Suppressor macrophage (primary cell): ENCODE measurements around the gene RHCE.
A peak's percentile ranks its signal among the peaks of the same experiment; 100 is the strongest.
"Not testable (repeated sequence)": the region's sequence is repeated elsewhere in the genome, so short reads cannot be mapped to it uniquely, and the experiment has no call there.

Experiments used
- DNase-seq, 4 experiments: peaks; one replicate each; pipeline ENCODE4 v3.0.0-alpha.2; 2020 to 2022
- total RNA-seq, 17 experiments: gene quantifications; one replicate each; lab custom pipeline; 2026; ENCODE audit warnings: mixed read lengths in 6 of 17, inconsistent platforms in 3 of 17; lab: John Stamatoyannopoulos, UW

The RHCE gene
- 0 to 2.4 (median 0.14) reads per million in 17 experiments for total RNA-seq

DNA sequence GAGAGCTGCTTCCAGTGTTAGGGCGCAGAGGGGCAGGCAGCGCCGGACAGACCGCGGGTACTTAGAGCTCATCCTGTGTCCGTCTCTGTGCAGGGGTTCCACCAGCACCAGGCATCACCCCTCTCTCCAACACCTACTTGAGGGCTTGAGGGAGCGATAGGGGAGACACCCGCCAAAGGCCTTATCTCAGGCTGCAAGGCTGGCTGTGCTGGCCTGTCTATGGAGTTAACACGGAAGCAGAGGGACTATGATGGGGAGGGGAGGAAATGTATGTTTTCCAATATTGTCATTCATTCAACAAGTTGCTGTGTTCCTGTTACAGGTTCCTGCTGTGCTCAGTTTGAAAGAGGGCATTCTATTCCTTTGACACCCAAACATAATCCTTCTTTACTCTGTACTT is at the start of gene RHCE:
Gene RHCE, minus strand, starts transcription at position 111 of the 400 bp plus-strand sequence. Its CDS starts 39 bp downstream, at position 72.
- not testable (repeated sequence) for DNase-seq

DNA sequence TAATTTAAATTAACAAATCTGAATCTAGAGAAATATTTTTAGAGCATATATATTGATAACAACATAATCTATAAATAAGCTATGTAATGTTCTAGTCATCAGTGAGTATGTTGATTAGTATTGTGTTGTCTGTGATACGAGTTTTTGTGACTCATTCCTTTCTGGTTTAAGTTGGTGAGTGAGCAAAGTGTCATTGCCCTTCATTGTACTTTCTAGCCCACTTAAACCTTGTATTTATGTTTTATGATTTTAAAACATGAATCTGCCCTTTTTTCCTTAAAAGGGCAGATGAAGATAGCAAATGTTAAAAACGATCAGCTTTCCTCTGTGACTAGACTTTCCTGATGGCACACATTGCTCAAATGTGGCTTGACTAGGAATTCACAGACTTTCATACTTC is 48.6 kb upstream of the RHCE start:
- DNase-seq, result no peak

GRCh38 chr1:25468033-25468432 is 47.4 kb upstream of the RHCE start:
- DNase-seq, result no peak

DNA sequence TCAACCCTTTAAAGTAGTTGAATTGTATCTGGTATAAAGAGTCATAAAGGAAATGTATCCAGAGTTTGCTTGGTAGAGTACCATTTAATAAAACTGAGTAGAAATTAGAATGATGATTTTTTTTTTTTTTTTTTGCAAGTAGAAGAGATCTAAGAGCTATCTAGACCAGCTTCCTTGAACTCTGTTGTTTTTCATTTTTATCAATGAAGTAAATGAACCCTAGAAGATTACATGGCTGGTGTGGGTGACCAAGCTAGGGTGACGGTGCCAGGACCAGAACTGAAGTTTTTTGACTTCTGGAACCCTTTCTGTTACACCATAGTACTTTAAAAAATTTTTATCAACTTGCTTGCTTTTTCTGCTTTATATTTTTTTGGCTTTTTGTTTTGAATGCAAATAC is 47.0 kb upstream of the RHCE start:
- DNase-seq, result no peak

DNA sequence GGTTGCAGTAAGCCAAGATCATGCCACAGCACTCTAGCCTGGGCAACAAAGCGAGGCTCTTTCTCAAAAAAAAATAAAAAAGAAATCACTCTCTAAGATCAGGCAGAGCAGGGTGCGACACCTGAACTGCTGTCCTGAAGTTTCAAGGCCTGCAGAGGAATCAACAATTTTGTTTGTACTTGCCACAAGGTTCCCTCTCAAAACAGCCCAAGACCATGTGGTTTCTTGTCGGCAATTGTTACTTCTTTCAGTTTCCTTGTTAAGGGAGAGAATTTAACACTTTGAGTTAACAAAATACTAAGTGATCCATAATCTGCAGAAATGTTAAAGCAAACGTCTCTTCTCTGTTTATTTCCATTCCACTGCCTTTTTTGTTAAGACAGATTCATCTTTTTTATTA is 46.6 kb upstream of the RHCE start:
- no peak for DNase-seq

DNA sequence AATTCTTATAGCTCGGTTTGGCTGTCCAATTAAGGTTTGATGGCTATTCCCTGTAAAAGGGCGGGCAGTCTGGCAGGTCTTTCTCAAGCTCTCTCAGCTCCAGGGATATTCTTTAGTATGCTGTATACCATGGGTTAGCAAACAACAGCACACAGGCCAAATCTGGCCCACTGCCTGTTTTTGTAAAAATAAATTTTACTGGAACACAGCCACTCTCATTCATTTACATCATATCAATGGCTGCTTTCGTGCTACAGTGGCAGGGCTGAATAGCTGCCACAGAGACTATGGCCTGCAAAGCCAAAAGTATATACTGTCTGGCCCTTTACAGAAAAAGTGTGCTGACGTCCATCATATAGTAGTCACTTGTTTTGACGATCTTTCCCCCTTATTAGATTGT is 42.1 kb upstream of the RHCE start:
- no peak for DNase-seq

GRCh38 chr1:25461849-25462248 is 41.2 kb upstream of the RHCE start:
- peak in 3 of 4 experiments; percentile 8 to 24 (median 15) for DNase-seq

- DNase-seq, result not testable (repeated sequence)
Observed at GRCh38 chr1:25460816-25461215, 40.2 kb upstream of the RHCE start.

DNA sequence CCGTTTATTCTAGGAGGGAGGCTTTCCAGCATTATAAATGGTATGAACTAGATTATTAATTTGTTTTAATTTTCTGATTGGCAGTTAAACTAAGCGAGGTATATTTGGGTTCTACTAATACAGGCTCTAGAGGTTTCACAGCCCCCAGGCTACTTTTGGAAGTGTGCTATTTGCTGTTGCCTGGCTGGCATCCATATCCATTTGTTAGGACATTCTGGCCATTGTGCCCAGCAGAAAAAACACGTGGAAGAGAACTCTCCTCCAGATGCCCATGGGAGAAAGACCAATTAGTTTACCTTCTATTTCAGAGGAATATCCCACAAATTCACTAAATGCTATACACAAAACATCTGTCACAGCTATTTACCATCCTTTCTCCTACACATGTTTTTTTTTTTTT is 39.4 kb upstream of the RHCE start:
- no peak for DNase-seq

GRCh38 chr1:25458541-25459298 is 38.1 kb upstream of the RHCE start:
- DNase-seq, result peak; percentile 60 to 84 (median 68)

- DNase-seq, result peak in 3 of 4 experiments; percentile 7 to 52 (median 49)
Observed at GRCh38 chr1:25456502-25456901, 35.9 kb upstream of the RHCE start.

DNA sequence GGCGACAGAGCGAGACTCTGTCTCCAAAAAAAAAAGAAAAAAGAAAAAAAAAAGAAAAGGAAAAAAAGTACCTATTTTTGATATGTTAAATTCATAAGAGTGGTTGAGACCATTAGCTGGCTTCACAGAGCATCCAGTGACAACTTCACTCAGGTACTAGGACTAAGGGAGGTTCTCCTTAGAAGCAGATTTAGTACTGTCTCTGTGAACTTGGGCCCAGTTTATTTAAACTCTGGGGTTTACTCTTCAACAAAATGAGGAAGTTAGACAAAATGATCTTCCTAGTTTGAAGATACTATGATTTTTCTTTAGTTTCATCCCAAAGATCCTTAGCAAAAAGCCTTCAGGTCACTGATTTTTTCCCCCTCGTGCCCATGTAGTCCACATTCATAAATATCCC is 31.3 kb upstream of the RHCE start:
- peak in 2 of 4 experiments; percentile 37 to 43 for DNase-seq

DNA sequence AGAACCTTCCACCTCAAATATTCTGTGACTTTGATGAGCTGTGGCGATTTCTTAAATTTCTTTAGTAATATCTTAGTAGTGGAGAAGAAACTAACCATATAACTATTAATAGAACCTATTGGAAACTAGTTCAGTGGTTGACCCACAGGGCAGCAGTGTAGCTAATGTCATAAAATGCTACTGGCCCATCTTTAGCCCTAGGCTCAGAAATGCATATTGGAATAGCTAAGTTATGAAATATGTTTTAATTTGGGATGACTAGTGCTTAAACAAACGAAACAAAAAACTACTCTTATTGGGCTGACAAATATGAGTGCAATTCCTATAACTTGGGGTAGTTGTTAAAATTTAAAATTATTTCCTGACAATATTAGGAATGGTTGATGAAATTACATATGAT is 30.3 kb upstream of the RHCE start:
- DNase-seq, result no peak

- DNase-seq, result no peak
Observed at GRCh38 chr1:25447547-25447946, 26.9 kb upstream of the RHCE start.

- no peak for DNase-seq
Observed at GRCh38 chr1:25445993-25446538, 25.4 kb upstream of the RHCE start.

DNA sequence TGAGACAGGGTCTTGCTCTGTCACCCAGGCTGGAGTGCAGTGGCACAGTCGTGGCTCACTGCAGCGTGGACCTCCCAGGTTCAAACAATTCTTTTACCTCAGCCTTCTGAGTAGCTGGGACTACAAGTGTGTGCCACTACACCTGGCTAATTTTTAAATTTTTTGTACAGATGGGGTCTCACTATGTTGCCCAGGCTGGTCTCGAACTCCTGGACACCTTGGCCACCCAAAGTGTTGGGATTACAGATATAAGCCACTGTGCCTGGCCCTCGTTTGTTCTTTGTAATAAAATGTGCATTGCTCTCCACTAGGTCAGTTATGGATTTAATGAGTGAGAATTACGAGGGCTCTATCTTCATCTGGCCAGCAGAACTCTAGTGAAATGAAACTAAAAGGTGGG is 24.0 kb upstream of the RHCE start:
- DNase-seq, result not testable (repeated sequence)

- no peak for DNase-seq
Observed at GRCh38 chr1:25443030-25443699, 22.5 kb upstream of the RHCE start.

- no peak for DNase-seq
Observed at GRCh38 chr1:25442178-25442577, 21.6 kb upstream of the RHCE start.

DNA sequence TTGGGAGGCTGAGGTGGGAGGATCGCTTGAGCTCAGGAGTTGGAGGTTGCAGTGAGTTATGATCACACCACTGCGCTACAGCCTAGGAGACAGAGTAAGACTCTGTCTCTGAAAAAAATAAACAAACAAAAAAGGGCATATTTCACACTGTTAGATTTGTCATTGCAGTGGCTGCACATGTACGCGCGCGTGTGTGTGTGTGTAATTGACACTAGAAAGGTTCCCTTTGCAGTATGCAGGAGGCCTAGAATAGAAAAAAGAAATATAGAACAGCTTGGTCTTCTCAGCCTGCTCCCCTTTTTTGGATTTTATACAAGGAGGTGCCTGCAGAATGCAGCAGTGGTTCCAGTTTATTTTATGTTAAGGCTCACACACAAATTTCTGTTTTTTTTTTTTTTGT is 18.7 kb upstream of the RHCE start:
- no peak for DNase-seq

DNA sequence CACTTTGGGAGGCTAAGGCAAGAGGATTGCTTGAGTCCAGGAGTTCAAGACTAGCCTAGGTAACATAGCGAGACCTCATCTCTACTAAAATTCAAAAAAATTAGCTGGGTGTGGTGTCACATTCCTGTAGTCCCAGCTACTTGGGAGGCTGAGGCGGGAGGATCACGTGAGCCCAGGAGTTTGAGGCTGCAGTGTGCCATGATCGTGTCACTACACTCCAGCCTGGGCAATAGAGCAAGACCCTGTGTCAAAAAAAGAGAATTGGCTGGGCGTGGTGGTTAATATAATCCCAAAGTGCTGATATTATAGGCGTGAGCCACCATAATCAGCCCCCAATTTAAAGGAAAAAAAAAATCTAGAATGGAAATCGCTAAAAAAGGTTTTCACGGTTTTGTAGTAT is 17.0 kb upstream of the RHCE start:
- DNase-seq, result no peak

DNA sequence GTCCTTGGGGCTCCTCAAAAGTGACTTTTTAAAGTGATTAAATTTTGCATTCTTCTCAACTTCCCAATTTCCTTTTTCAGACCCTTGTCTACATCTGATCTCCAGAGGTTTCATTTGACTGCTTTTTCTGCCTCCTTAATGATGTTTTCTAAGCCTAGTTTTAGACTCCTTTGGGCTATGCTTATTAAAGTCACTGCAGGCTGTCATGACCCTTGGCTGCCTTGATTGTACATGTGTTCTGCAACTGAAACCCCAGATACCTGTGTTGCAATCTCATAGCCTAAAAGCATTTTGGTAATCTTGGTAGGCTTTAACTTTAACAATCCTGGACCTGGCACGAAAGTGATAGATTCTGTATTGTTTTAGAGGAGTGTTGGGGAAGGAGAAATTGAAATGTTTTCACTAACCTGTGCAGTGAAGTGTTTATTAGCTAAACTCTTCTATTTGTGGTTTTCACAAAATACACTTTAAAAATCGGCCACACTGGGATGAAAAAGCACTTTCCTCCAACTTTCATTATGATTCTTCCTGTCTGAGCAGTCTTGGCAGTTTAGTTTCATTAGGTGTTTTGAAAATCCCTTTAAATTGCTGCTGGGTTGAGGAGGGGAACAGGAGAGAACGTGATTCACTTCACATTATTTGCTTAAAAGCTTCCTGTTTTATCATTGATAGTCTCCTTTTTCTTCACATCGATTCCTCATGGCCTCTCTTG is 14.9 kb upstream of the RHCE start:
- DNase-seq, result peak in 2 of 4 experiments; percentile 19

DNA sequence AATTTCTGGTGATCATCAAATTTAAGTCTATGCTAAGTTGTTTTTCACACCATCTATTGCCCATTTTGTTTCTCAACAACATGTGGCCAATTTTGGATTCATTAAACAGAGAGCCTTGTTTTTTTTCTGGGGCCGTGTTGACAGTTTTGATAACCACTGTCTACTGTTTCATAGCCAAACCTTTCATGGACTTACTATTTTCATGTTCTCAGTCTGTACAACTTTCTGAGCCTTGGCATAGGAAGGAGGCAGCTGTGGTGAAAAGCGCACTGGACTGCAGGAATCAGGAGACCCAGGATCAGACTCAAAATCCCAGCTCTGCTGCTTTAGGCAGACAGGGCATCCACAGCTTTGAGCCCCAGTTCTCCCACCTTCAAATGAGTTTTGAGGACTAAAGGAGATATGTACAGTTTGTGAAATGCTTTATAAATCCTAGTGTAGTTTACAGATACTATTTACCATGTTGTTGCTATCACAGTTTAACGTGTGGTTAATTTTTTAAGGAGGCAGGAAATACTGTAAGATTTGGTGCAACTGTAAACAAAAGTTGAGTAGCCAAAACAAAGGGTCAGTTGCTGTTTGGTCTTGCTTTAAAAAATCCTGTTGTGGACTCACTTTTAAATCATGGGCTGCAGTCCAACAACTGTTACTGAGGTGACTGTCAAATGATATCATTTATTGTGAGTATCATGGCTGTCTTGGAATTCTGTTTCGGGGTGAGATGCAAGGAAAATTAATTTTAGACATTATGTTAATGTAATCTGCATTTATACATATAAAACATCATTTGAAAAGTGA is 13.0 kb upstream of the RHCE start:
- no peak for DNase-seq
